Activated naive CD4-positive, alpha-beta T cell treated with anti-CD3 and anti-CD28 coated beads, Interleukin-2, amount 10 ng/mL, durations not matched to agents 7 days and 5 days (primary cell): Measurements from ENCODE around the gene ANTKMT.
A peak's percentile ranks its signal among the peaks of the same experiment; 100 is the strongest.

Experiments used
- CTCF ChIA-PET: fragments of 350-600 bp; sonication (Branson Sonifier 250); formaldehyde crosslinking; loops from one replicate; lab custom pipeline; 2021; ENCODE audit warnings: antibody characterized with exemption; lab: Charles Lee
- DNase-seq: peaks from one replicate; pipeline ENCODE4 v3.0.0-alpha.2; 2020
- H3K27ac Mint-ChIP-seq: one replicate; pipeline ENCODE4 v1.8.0; 2021; ENCODE audit warnings: mild to moderate bottlenecking, moderate library complexity, mixed read lengths
- H3K27me3 Mint-ChIP-seq: one replicate; pipeline ENCODE4 v1.8.0; 2021; ENCODE audit warnings: mild to moderate bottlenecking, mixed read lengths
- H3K36me3 Mint-ChIP-seq: one replicate; pipeline ENCODE4 v1.8.0; 2021; ENCODE audit warnings: mixed read lengths
- H3K4me1 Mint-ChIP-seq: one replicate; pipeline ENCODE4 v1.8.0; 2021; ENCODE audit warnings: mixed read lengths
- H3K4me3 Mint-ChIP-seq: one replicate; pipeline ENCODE4 v1.8.0; 2021; ENCODE audit warnings: mild to moderate bottlenecking, moderate library complexity, mixed read lengths
- H3K9me3 Mint-ChIP-seq: one replicate; pipeline ENCODE4 v1.8.0; 2021; ENCODE audit warnings: mixed read lengths

Gene ANTKMT

DNA sequence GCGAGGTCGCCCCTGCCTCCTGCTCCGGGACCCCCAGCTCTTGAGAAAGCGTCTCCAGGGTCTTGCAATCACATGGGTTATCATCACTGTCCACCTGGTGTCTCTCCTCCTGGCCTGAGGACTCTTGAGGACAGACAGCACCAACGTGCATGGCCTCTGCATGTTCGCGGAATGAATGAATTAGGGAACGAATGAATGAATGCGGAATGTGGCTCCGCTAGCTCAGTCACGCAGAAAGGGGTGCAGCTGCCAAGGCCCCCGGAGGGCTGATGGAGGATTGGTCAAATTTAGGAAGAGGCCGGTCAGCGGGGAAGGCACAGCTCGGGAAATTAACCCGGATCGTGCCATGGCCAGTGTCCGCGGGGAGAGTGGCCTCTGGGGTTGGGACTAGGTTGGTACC is 18.6 kb upstream of the ANTKMT start:
- Mint-ChIP-seq H3K27ac (no peak overlapping the region), H3K4me3 (no peak overlapping the region), H3K9me3 (no peaks in the 10 kb centered on the region), H3K36me3 (no peaks in the 10 kb centered on the region), H3K4me1 (peaks cover 17% of the 10 kb centered on the region), H3K27me3 (peaks cover 86% of the 10 kb centered on the region)
- CTCF ChIA-PET, result interaction anchor here (0.6 to 2.9 kb wide), 4 partner anchors 10 to 492 kb away, joined by 3 to 15 read pairs (median 3); no protein-coding TSS in a partner anchor
- DNase-seq, result no peak

DNA sequence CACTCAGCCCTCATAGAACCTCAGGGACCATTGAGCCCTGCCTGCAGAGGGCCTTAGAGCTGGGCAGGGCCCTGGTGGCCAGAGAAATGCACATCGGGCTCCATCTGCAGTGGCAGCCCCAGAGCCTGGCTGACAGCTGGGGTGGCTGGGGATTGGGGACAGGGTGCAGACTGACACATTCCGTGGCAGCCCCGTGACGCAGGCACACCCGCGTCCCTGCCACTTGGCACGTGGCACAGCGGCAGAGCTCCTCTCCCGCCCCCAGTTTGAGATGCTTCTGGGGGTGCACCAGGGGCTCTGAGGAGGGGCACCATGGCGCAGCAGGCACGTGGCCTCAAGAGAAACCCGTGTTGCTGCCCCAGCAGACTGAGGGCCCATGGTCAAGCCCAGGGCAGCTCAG is 17.5 kb upstream of the ANTKMT start:
- Mint-ChIP-seq H3K27me3 (peaks cover 91% of the 10 kb centered on the region), H3K4me3 (no peak overlapping the region), H3K27ac (no peak overlapping the region), H3K9me3 (no peaks in the 10 kb centered on the region), H3K4me1 (peaks cover 14% of the 10 kb centered on the region), H3K36me3 (no peaks in the 10 kb centered on the region)
- CTCF ChIA-PET, result interaction anchor here (1.5 to 2.9 kb wide), 2 partner anchors 9 to 82 kb away, joined by 4 to 15 read pairs; no protein-coding TSS in a partner anchor
- no peak for DNase-seq

DNA sequence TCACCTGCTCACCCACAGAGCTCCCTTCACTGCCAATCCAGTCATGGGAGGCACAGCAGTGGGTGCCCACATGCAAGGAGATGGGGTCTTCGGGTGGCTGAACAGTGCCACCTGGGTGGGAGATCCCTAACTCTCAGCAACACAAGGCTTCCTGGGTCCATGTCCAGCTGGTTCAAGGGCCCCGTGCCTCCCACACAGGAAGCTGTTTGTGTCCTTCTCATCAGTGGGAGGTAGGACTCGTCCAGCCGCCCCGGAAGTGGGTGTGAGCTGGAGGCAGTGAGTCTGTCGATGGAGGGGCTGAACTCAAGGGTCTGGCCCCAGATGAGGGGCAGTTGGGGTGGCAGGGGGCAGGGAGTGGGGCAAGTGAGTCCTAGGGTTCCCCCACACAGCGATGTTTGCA is 16.9 kb upstream of the ANTKMT start:
- Mint-ChIP-seq H3K9me3 (no peaks in the 10 kb centered on the region), H3K36me3 (no peaks in the 10 kb centered on the region), H3K4me3 (no peak overlapping the region), H3K27me3 (peaks cover 92% of the 10 kb centered on the region), H3K4me1 (peaks cover 11% of the 10 kb centered on the region), H3K27ac (no peak overlapping the region)
- DNase-seq, result no peak
- CTCF ChIA-PET, result interaction anchor here (1.5 to 2.9 kb wide), 2 partner anchors 8 to 81 kb away, joined by 4 to 15 read pairs; no protein-coding TSS in a partner anchor

DNA sequence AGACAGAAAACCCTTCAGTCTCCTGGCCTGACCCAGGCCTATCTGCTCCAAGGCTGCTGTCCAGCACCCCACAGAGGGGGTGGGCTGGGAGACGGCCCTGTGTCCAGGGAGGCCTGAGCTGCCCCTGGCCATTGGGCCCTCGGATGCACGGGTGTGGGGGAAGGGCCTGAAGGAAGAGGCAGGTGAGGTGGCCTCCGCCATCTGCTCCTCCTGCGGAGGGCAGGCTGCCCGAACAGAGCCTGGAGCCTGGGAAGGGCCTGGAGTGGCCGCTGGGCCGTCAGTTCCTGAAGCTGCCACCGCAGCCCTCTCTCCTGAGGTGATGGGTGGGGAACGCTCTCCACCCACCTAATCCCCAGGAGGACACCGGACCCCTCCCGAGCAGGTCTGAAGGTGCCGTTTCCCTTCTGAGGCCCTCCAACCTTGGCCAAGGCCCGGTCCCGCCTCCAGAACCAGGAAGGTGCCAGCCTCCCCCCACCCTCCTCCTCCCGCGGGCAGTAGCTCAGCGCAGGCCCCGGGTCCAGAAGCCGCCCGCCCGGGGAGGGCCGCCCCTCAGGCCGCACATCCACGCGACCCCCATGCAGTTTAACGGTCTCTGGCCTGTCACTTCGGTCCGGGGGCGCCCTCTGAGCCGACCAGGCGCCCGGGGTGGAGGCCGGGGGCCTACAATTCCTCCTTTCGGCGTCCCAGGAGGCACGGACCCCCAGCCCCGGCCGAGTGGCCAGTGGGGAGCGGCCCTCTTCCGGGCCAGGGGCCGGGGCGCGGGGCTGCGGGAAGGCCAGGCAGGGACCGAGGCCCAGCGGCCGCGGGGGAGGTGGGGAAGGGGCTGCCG is 16.2 kb upstream of the ANTKMT start:
- H3K27me3 Mint-ChIP-seq, result peaks cover 92% of the 10 kb centered on the region
- H3K36me3 Mint-ChIP-seq, result no peaks in the 10 kb centered on the region
- no peak overlapping the region for H3K27ac Mint-ChIP-seq
- H3K4me3 Mint-ChIP-seq, result no peak overlapping the region
- H3K9me3 Mint-ChIP-seq, result no peaks in the 10 kb centered on the region
- no peak for DNase-seq
- CTCF ChIA-PET, result interaction anchor here (1.5 kb wide), 1 partner anchor 81 kb away, joined by 4 read pairs; no protein-coding TSS in a partner anchor
- peaks cover 4% of the 10 kb centered on the region for H3K4me1 Mint-ChIP-seq

DNA sequence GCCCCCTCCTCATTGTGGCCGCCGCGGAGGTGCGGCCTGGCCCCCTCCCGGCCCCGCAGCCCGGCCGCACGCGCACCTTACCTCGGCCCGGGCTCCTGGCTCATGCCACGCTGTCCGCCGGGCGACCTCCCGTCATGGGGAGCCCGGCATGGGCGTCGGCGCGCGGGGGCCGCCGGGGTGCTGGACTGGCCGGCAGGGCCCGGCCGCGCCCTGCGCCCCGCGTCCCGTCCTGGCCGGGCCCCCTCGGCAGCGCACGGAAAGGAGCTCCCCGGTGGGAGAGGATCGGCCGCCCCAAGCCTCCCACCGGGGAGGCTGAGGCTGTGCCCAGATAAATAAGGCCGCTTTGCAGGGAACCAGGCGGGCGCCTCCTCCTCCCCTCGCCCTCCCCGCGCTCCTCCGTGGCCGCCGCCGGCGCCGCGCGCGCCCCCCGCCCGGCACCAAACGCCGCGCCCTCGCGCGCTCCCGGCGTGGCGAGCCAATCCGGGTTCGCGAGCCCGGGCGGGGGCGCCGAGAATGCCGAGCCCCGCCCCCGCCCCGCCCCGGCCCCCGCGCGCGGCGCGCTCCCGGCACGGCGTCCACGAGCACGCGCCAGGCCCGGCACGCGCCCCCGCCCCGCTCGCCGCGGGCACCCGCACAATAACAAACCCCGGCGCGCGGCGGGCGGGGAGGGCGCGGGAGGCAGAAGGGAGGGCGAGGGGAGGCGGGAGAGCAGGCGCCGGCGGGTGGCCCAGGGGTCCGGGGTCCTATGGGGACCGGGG is 15.3 kb upstream of the ANTKMT start, which contains the start of gene FBXL16:
FBXL16 (minus strand) TSS at position 371 of the 758 bp plus-strand sequence. CDS start 8,396 bp downstream, outside the sequence.
- Mint-ChIP-seq H3K4me3 (no peak within 1 kb of the TSS), H3K27ac (no peak within 1 kb of the TSS), H3K36me3 (no peaks in the 10 kb centered on the region), H3K27me3 (peaks cover 92% of the 10 kb centered on the region), H3K9me3 (no peaks in the 10 kb centered on the region), H3K4me1 (peaks cover 3% of the 10 kb centered on the region)
- CTCF ChIA-PET, result no interaction called here
- no peak for DNase-seq

DNA sequence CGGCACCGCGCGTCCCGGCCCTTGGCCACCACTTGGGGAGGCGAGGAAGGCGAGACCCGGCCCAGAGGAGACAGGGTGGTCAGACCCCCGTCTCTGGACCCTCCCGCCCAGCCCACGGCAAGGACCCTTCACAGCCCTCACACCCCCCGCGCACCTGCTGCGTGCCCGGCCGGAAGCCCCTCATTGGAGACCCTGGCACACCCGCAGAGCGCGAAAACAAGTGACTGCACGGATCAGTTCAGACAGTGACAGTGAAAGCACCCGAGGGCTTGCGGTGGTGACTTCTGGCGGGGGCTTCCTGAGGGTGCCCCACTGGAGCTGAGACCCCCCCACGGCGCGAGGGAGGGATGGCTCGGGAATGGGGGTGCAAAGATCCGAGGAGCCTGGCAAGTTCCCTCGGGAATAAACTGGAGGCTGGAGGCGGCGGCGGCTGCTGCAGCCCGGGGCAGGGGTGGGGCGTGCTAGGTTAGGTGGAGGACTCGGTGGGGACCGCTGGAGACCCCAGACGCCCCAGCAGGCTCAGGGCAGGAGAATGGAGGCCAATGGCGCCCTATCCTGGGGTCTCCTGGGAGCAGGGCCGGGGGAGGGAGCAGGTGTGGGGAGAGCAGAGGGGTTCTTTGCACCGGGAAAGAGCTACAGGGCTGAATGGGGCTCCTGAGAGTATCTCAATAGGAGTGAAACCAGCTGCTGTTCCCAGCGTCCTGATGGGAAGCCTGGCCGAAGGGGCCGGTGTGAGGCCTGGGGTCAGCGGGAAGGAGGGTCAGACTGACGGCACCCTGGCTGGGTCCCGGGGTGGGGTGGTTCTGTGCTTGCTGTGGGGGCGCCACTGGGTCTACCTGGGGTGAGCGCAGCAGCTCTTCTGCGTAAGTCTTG is 14.5 kb upstream of the ANTKMT start:
- H3K4me1 Mint-ChIP-seq, result peaks cover 3% of the 10 kb centered on the region
- H3K4me3 Mint-ChIP-seq, result no peak overlapping the region
- H3K27ac Mint-ChIP-seq, result peak overlapping the region; percentile 42
- CTCF ChIA-PET, result interaction anchor here (1.0 to 1.5 kb wide), 2 partner anchors 9 to 19 kb away, joined by 3 to 4 read pairs; no protein-coding TSS in a partner anchor
- H3K36me3 Mint-ChIP-seq, result no peaks in the 10 kb centered on the region
- no peak for DNase-seq
- H3K9me3 Mint-ChIP-seq, result no peaks in the 10 kb centered on the region
- H3K27me3 Mint-ChIP-seq, result peaks cover 92% of the 10 kb centered on the region

DNA sequence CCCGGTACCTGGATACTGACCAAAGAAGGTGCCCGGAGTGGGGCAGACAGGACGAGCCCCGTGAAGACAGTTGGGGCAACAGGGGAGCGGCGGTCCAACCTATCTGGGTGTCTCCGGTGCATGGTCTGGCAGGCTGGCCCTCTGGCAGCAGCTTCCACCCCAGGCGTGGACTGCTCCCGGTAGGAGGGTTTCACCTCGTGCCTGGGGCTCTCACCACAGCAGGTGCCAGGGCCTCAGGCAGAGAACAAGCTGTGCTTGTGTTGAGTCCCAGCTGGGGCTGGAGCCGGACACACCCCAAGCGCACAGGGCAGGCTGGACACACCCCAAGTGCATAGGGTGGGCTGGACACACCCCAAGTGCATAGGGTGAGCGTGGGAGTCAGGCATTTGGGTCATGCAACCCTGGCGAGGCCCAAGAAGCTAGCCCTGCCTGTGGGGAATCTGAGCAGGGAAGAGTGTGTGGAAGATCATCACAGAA is 13.8 kb upstream of the ANTKMT start:
- CTCF ChIA-PET, result interaction anchor here (1.0 to 1.5 kb wide), 2 partner anchors 9 to 18 kb away, joined by 3 to 4 read pairs; no protein-coding TSS in a partner anchor
- peaks cover 92% of the 10 kb centered on the region for H3K27me3 Mint-ChIP-seq

DNA sequence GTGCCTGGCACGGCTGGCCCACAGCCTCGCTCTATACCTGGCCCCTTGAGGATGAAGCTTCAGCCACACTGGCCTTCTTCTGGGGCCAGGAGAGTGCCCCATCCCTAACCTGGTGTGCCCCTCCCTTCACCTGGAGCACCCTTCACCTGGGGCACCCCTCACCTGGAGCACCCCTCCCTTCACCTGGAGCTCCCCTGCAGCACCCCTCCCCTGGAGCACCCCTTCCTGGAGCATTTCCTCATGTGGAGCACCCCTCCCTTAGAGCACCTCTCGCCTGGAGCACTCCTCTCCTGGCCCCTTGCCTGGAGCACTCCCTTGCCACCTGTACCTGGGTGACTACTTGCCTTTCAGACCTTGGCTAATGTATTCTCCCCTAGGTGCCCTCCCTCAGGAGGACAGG is 12.9 kb upstream of the ANTKMT start:
- Mint-ChIP-seq H3K4me1 (peaks cover 6% of the 10 kb centered on the region), H3K4me3 (no peak overlapping the region), H3K27ac (no peak overlapping the region), H3K36me3 (no peaks in the 10 kb centered on the region), H3K9me3 (no peaks in the 10 kb centered on the region), H3K27me3 (peaks cover 88% of the 10 kb centered on the region)
- no peak for DNase-seq
- CTCF ChIA-PET, result interaction anchor here (1.1 to 1.5 kb wide), 3 partner anchors 12 to 77 kb away, joined by 3 read pairs; no protein-coding TSS in a partner anchor

More for the DNA sequence above, 13.8 kb upstream of the ANTKMT start:
- DNase-seq, result no peak
- Mint-ChIP-seq H3K36me3 (no peaks in the 10 kb centered on the region), H3K4me1 (peaks cover 3% of the 10 kb centered on the region), H3K9me3 (no peaks in the 10 kb centered on the region), H3K27ac (peak overlapping the region; percentile 42), H3K4me3 (no peak overlapping the region)

DNA sequence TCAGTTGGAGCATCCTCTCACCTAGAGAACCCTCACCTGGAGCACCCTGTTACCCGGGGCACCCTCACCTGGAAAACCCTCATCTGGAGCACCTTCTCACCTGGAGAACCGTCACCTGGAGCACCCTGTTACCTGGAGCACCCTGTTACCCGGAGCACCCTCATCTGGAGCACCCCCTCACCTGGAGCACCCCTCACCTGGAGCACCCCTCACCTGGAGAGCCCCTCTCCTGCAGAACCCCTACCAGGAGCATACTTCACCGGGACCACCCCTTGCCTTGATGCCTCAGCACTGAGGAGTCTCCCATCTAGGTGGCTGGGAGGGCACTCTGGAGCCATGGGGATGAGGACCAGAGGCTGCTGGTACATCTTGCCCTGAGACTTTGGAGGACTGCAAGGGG is 12.0 kb upstream of the ANTKMT start:
- H3K27ac Mint-ChIP-seq, result no peak overlapping the region
- H3K4me3 Mint-ChIP-seq, result no peak overlapping the region
- no peaks in the 10 kb centered on the region for H3K36me3 Mint-ChIP-seq
- H3K9me3 Mint-ChIP-seq, result no peaks in the 10 kb centered on the region
- peaks cover 88% of the 10 kb centered on the region for H3K27me3 Mint-ChIP-seq
- no peak for DNase-seq
- CTCF ChIA-PET, result interaction anchor here (1.1 to 6.7 kb wide), 3 partner anchors 11 to 76 kb away, joined by 3 to 94 read pairs (median 3); no protein-coding TSS in a partner anchor
- peaks cover 8% of the 10 kb centered on the region for H3K4me1 Mint-ChIP-seq

DNA sequence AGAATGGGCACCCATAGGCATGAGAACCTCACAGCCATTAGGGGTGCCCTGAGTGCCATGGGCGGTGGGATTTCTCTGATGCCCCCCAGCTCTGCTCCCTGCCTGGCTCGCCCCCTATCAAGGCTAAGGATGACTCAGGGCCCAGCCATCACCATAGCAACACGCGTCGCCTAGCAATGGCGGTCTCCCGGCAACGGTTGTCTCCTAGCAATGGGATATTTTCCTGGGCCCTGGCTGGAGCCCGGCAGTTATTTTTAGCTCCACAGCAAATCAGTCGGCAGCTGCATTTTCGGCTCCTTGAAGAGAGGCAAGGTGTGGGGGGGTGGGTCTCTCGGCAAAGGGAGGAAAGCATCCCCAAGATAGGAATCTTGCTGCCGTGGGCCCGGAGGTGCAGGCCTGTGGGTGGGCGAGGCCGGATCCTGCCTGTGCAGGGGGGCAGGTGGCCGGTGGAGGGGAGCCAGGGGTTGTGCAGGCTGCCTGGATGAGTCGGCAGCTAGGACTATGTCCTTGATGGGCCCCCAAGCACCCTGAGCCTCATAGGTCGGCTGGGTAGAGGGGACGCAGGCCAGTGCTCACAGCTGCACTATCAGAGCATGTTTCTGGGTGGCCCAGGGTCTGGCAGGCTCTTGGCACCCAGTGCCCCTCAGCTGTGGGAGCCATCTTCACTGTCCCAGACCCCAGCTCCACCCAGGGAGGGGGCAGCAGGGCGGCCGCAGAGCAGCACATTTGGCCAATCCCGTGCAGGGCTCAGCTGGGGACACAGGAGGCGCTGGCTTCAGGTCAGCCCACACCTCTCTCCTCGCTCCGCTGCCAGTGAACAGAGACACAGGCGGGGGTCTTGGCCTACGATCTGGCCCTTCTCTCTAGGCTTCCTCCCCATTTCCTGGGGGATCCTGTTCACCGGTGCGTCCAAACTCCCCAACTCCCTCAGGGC is 11.1 kb upstream of the ANTKMT start:
- H3K27me3 Mint-ChIP-seq, result peaks cover 88% of the 10 kb centered on the region
- no peaks in the 10 kb centered on the region for H3K36me3 Mint-ChIP-seq
- DNase-seq, result no peak
- peaks cover 10% of the 10 kb centered on the region for H3K4me1 Mint-ChIP-seq
- H3K4me3 Mint-ChIP-seq, result no peak overlapping the region
- no peaks in the 10 kb centered on the region for H3K9me3 Mint-ChIP-seq
- H3K27ac Mint-ChIP-seq, result no peak overlapping the region
- CTCF ChIA-PET, result interaction anchor here (0.8 to 6.7 kb wide), 3 partner anchors 10 to 75 kb away, joined by 3 to 94 read pairs (median 6); partner anchors contain the start of gene ANTKMT

DNA sequence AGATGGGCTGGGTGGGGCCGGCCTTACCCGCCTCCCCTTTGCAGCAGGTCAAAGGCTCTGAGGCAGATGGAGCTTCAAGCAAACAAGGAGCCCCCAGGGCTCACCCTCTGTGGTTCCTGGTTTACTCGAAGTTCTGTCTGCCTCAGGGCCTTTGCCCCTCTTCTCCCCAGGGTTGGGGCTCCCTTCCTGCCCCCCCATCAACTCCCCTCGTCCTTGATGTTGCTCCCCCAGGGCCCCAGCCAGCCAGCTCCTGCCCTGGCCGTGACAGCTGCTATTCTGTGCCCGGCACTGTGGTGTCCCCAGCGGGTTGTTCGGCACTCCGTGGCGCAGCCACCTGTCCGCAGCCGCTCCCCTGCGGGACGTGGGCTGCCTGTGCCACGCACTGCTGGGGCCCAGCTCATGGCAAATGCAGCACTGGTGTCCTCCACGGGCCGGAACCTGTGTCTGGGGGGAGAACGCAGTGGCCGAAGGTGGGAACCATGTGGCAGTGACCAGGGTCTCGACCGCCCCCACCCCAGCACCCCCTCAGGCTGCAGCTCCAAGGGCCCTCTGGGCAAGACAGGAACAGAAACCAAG is 10.4 kb upstream of the ANTKMT start:
- no peak for DNase-seq
- H3K27me3 Mint-ChIP-seq, result peaks cover 86% of the 10 kb centered on the region
- no peak overlapping the region for H3K27ac Mint-ChIP-seq

DNA sequence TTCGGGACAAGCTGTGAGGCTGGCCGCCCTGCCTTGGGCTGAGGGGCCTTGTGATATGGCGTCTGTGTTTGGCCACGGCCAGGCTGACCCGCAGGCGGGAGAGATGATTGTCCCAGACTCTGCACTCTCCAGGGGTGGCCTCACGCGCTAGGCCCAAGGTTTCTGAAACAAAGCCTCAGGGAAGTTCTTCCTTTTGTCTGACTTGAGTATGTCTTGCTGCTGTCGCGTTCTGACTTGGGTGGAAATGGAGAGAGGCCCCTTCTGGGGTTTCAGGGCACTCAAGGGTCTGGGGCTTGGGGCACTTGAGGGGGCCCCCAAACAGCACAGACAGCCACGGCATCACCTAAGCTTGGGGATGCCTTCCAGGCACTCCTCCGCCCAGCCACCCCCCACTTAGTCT is 9.9 kb upstream of the ANTKMT start:
- CTCF ChIA-PET, result interaction anchor here (1.5 to 6.7 kb wide), 2 partner anchors 70 to 74 kb away, joined by 3 to 94 read pairs; no protein-coding TSS in a partner anchor
- H3K9me3 Mint-ChIP-seq, result no peaks in the 10 kb centered on the region
- H3K4me3 Mint-ChIP-seq, result no peak overlapping the region
- H3K27ac Mint-ChIP-seq, result no peak overlapping the region
- peaks cover 12% of the 10 kb centered on the region for H3K4me1 Mint-ChIP-seq
- H3K36me3 Mint-ChIP-seq, result no peaks in the 10 kb centered on the region
- H3K27me3 Mint-ChIP-seq, result peaks cover 89% of the 10 kb centered on the region
- DNase-seq, result no peak

More for the DNA sequence above, 10.4 kb upstream of the ANTKMT start:
- H3K4me1 Mint-ChIP-seq, result peaks cover 10% of the 10 kb centered on the region
- H3K4me3 Mint-ChIP-seq, result no peak overlapping the region
- H3K9me3 Mint-ChIP-seq, result no peaks in the 10 kb centered on the region
- CTCF ChIA-PET, result interaction anchor here (0.8 to 6.7 kb wide), 3 partner anchors 10 to 74 kb away, joined by 3 to 94 read pairs (median 6); partner anchors contain the start of gene ANTKMT
- no peaks in the 10 kb centered on the region for H3K36me3 Mint-ChIP-seq
